Suppressor macrophage (primary cell): ENCODE measurements around the gene TP53I11.

Experiments used
- DNase-seq, 4 experiments: peaks; one replicate each; pipeline ENCODE4 v3.0.0-alpha.2; 2020 to 2022

TP53I11 gene

DNA sequence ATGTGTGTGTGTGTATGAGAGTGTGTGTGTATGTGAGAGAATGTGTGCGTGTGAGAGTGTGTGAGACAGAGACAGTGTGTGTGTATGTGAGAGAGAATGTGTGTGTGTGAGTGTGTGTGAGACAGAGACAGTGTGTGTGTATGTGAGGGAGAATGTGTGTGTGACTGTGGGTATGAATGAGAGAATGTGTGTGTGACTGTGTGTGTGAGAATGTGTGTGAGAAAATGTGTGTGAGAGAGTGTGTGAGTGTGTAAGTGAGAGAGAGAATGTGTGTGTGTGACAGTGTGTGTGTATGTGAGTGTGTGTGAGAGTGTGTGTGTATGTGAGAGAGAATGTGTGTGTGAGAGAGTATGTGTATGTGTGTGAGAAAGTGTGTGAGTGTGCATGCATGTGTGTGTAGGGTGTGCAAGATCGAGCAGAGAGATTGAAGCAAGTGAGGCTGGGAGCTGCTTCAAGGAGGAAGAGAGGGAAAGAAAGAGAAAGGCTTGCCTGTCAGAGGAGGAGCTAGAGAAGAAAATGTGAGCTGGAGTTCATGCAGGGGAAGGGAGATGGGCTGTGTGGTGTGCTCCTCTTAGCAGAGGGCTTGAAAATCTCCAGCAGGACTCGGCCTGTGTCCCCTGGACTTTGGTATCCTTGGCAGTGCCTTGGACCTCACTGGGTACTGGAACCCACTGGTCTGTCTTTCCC lies 27.7 kb upstream of the TP53I11 start:
- no peak for DNase-seq

DNA sequence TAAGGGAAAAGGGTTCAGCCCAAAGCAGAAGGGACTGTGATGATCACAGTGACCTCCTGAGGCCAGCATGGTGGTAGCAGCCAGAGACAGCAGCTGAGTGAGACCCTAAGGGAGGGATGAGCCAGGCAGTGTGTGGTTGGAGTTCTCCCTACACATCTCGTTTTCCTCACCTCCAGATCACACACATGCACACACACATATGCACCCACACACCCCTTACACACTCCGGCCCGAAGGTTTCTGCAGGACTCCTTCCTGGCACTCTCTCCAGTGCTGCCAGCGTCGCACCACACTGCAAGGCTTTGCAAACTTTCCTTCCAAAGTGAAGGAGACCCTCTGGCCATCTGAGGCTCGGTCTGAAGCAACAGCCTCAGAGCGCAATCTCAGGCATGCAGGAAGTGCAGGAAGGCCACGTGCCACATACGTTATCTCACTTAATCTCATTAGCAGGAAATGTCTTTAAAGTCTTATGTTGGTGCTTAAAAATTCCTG lies 26.9 kb upstream of the TP53I11 start:
- peak in 3 of 4 experiments; percentile 28 to 51 (median 48) for DNase-seq

DNA sequence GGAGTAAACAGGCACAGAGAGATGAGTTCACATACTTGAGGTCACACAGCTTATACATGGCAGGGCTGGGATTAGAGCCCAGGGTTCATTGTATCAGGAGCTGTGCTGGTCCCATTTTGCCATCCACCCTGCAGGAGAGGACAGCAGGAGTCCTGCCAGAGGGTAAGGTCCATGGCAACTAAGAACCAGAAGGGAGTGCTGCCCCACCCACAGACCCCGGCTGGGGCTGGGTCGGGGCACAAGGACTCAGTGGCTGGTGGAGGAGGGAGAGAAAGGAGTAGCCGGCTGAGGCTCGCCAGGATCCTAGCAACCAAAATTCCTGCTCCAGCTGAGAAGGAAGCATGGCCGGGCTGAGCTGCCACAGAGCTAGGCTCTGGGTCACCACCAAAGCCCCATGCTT lies 25.9 kb upstream of the TP53I11 start:
- DNase-seq: no peak

DNA sequence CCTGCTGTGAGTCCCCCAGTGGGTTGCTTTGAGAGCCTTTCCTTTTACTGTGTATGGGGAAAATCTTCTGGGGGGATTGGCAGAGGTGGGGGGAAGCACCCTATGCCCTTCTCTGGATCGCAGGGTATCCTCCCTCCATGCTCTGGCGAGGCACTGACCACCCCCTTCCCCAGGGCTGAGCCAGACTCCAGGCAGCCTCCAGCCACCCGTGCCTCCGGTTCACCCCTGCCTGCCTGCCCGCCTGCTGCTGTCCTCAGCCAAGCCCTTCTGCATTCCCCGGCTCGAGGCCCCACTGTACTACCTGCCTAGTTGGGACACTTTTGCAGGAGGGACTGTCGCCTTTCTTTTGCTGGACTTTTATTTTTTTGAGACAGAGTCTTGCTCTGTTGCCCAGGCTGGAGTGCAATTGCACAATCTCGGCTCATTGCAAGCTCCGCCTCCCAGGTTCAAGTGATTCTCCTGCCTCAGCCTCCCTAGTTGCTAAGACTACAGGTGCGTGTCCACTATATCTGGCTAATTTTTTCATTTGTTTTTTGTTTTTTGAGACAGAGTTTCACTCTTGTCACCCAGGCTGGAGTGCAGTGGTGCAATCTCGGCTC lies 23.8 kb upstream of the TP53I11 start:
- DNase-seq: no peak

DNA sequence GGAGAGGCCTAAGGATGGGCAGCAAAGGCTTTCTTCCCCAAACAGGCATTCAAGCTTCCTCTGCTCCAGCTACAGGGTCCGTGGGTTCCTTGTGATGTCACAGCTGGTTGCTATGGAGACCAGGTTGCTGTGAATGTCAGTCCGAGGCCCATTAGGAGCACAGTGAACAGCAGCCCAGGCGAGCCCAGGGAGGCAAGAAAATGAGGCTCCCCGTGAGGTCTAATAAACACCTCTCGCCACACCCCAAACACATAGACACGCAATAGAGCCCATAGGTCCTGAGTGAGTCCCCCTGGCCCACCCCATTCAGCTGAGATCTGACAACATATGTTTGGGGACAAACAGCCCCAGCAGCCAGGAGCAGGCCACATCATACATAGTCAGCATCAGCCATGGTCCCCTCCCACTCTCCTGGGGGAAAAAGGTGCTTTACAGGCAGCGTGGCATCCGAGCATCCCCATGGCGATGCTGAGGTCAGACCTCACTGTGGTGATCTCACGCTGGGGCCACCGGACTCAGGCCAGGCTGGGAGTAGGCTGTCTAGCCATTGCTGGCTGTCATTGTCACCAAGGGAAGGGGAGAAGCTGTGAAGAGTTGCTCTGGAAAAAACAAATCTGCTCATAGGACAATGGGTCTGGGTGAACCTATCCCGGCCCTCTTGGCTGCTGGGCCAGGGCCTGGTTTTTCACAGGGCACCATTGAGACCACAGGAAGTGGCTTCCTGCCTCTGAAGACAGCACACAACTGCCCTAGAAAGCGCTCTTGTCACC lies 23.1 kb upstream of the TP53I11 start:
- DNase-seq: no peak

DNA sequence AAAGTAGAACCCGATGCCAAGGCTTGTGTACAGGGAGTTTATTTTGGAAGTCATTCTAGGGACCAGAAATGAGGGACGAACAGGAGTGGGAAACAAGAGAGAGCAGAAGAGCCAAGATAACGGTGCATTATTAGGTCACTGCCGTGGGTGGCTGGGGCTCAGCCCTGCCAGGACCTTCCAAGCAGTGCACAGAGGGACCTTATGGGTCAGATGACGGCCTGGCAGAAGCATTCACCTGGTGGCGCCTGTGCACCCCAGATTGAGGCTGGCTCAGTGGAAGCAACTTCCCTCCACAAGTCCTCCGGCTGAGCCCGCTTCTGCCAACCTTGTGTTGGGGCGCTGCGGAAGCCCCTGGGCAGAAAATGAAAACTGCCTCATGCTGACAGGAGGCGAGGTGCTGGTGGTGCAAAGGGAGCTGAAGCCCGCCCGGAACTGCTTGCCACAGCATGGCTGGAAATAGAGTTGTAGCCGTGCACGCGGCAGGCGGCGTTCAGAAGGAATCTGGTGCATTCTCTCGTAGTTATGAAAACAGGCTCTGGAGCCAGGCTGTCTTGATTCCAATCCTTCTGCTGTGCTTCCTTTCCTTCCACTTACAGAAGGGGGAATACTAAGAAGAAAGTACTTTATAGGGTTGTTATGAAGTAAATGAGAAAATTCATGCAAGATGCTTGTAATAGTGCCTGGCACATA lies 22.2 kb upstream of the TP53I11 start:
- DNase-seq: no peak

DNA sequence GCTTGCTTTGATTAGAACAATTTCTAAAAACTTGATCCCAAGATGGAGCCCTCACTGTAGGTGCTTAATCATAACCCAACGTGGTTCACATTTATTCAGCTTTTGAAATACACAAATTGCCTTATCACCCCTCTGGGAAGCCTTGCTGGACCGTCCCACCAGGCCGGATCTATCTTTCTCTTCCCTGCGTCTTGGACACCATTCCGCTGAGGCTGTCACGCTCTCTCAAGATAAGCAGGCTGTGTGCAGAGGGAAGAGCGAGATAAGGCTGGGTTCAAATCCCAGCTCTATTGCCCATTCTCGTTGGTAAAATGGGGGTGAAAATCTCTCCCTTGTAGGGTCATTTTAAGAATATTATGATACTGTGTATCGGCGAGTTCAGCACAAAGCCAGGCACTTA lies 20.5 kb upstream of the TP53I11 start:
- no peak for DNase-seq

DNA sequence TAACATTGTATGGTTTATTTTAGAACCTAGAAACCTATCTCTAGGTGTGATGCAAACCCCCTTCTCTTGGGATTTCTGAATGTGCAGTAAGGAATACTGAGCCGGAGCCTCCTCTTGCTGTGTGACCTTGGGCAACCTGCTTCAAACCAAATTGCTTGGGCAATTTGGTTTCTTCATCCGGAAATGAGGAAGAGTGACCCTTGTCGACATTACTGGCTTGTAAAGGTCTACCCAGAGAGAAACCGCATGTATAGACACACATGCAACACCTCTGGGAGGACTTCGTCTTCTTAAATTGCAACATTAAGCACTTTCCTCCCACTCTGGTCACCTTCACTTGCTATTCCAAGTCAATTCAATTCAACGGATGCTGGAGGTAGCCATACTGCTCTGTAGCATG lies 19.6 kb upstream of the TP53I11 start:
- DNase-seq: peak; percentile 35 to 65 (median 58)

DNA sequence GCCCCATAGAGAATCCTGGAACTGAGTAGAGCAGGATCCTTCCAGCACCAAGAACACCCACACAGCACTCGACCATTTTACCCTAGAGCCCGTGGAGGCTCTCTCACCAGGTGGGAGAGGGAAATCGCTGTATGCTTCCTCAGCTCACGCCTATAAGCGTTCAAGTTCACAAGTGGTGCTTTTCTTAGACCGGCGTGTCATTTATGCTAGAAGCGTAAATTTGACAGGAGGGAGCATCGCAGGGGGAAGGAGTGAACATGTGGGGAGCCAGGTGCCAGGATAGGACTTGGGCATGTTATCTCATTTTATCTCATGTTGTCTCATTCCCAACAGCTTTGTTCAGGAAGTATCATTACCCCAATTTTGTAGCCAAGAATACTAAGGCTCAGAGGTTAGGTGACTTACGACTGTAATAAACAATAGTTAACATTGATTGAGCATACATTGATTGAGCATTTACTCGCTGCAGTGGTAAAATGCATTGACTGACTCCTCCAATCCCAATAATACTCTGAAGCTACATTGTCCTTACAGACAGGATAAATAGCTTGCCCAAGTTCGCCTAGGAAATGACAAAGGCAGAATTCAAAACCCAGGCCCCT lies 19.1 kb upstream of the TP53I11 start:
- no peak for DNase-seq

DNA sequence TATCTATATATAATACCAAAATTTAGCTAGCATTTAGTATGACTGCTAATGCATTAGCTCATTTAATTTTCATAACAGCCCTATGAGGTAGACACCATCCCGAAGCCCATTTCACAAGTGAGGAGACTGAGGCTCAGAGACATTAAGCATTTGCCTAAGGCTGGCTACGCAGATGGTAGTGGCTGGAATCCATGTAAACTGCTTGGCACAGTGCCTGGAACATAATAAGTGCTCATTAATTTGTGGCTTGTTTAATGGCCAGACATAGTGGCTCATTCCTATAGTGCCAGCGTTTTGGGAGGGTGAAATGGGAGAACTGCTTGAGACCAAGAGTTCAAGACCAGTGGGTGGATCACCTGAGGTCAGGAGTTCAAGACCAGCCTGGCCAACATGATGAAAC lies 17.8 kb upstream of the TP53I11 start:
- no peak for DNase-seq

DNA sequence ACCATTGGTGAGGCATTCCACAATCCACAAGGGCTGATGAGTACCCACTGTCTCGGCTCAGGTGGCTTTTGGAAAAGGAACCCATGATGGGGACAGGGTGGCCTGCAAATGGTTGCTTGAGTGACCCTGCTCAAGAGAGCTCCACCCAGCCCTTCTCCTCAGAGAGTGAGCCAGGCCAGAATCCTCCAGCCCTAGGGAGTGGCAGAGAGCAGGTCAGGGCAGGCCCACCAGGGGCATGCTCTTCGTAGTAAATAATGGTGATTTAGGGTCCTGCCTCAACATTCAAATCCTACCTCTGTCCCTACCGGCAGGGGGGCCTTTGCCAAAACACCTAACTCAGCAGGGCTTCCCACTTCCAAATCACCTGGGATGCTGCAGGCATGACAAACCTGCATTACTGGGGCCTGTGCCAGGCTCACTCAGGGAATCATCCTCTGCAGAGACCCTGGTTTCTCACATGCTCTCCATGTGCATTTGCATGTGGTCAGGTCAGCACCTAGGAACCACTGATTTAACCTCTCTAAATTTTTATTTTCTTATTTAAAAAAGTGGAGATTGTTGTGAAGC lies 17.3 kb upstream of the TP53I11 start:
- no peak for DNase-seq

DNA sequence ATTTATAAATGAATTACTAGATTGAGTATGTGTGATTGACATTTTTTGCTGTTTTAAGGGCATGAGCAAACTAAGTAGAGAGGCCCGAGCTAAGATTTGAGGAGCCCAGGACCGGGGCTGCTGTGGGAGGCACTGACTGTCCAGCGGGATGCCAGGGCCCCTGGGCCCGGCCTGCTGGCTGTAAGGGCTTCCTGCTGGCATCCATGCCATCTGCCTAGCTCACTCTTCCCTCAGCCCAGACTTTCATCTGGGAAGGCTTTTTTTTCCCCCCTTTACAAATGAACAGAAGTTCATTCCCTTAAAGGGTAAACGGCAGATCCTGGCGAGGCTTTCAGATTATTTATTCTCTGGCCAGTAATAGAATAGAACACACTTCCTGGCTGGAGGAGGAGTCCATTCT lies 16.0 kb upstream of the TP53I11 start:
- DNase-seq: no peak

DNA sequence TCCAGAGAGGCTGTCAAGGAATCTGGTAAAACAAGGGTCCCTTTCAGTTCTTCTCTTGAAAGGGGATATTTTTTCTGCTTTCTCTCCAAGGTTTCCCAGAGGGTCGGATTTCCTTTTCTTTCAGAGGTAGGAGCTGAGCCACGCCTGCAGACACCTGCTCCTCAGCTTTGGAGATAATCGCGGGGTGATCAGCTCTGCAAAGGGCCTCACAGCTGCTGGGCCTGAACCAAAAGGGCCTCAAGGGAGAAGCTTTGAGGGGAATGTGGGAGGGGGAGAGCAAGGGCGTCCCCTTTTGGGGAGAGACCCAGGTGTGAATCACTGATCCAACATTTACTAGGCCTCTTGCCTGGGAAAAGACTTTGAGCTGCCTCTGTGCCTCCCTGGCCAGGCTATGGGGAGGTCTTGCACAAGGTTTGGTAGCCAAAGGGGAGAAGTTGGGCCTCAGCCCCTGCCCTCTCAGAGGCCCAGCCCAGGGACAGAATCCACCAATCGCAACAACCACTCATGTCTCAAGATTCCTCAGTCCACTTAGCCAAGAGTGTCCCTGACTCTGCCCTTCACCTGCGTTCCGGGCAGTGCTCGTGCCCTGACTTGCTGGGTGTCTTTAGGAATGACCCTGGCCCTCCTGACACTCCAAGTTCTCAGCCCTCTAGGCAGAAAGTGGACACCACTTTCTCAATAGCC lies 14.0 kb upstream of the TP53I11 start:
- no peak for DNase-seq

DNA sequence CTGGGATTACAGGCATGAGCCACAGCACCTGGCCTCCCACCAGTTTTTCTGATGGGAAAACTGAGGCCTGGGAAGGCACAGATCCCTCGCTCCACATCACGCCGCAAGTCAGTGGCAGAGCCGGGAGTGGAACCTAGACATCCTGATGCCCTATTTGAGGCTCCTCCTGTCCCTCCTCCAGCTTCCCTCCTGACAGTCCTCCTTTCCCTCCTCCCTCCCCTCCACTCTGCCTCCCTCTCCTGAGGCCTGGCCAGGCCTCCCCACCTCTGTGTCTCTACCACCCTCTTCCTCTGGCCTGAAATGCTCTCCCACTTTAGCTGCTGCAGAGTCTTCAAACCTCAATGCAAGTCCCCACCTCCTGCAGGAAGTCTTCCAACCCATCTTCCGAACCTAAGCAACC lies 13.3 kb upstream of the TP53I11 start:
- DNase-seq: no peak

DNA sequence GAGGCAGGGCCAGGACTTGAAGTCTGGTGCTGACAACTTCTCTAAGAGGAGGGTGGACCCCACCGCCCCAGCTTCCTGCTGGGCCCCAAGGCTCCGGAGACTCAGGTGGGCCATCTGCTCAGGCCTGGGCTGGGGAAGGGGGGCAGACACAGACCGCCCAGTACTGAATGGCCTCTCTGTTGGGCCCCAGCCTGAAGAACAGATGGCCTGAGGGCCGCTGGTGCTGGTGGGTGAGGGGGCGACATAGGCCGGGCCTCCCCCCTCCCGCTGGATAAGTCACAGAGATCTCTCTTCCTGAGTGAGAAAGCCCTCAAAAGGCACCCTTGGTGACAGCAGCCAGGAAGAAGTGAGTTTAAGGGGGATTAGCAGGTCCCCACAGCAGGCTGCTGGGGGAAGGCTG lies 12.5 kb upstream of the TP53I11 start:
- no peak for DNase-seq

DNA sequence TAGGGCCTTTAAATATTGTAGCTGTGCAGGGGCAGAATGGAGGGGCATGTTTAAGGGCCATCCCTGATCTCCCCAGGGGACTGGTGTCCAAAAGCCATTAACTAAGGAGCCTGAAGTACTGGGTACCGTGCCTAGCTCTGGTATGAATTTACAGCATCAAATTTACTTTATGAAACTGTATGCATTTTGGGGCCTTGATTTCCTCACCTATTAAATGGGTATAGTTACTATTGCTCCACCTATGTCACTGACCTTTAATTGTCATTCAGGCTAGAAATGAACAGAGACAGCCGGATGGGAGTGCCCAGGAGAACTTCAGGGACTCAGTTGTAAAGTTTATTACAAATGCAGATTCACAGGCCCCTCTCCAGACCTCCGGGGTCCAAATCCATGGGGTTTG lies 11.8 kb upstream of the TP53I11 start:
- no peak for DNase-seq

DNA sequence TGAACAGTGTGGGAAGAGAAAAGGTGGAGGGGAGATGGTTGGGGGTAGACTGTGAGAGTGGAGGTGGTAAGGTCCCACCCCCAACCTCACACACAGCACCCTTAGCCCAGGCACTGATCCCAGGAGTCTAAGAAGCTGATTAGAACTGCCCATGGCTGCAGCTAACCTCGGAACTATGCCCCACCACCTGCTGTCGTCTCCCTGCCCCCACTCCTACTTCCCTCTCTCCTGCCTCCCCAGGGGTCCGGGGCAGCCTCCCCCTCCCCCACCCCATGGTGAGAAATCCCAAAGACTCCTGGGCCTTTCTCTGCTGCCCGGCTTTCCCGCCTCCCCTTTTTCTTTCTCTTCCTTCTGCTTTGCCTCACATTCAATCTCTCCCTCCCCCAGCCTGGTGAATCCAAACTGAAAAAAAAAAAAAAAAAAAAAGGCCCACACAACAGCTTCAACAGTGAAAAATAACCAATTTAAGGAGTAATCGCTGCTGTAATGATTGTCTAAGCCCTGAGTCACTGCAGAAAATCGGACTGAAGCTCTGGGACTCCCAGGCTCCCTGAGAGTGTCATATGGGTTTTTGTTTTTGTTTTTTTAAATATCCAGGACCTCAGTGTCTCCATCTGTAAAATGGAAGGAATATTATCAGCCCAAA lies 9.6 kb upstream of the TP53I11 start:
- no peak for DNase-seq

DNA sequence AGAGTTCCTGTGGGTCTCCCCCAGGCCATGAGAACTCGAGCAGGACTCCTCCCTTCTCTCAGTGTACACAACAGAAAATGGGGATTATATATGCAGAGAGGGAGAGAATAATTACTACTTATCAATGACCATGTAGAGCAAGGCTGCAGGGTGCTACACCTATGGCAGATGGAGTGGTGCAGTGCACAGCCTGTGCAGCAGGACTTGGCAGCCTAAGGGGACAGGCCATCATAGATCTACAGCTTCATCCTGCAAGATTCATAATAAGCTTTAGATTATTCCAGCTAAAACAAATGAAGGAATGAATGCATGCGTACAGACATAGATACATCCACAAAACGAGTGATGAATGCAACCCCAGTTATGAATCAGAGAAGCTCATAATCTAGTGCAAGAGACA lies 8.4 kb upstream of the TP53I11 start:
- no peak for DNase-seq

DNA sequence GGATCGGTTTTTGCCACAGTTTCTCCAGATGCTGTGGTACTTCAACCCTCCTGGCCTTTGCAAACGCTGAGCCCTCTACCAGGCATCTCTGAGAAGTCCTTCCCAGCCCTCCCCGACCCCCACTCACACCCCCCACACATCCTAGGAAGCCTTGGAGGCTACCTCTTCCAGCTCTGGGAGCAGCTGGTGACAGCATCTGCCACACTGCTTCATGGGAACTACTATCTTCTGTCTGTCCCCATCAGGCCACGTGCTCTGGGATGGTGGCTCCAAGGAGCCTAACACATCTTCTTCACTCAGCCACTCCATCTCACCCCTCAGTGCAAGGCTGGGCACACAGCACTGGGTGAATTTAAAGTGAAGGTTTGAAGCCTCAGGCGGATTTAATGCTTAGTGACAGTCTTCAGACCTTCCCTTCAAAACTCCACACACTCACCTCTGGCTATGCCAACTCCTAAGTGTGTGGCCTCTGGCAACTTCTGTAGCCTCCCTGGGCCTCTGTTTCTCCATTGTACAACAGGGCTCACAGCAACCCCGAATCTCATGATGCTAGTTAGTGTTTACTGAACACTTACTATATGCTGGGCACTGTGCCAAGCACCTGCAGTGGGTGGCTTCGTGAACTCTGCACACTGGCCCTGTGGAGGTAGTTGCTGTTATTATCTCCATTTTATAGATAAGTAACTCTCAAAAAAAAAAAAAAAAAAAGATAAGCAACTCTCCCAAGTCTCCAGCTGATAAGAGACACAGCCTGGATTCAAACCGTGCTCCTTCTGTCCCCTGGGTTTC lies 7.3 kb upstream of the TP53I11 start:
- DNase-seq: no peak

DNA sequence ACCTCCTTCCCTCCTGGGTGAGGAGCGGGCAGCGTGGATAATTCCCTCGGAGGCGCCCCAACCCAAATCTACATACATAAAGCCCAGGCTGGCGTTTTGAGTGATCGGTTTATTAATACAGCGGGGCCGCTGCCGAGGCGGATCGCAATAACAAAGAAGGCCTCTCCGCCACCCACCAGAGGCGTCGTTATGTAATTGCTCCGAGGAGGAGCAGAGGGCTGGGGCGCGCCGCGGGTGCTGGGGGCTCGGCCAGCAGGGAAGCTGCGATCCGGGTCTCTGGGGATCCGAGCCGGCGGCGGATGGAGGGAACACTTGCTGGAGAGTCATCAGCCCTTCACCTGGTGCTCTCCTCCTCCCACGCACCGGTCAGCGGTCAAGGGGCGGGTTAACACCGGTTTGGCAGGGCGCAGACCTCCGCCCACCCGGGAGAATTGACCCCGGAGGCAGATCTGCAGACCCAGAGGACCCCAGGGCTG lies 6.4 kb upstream of the TP53I11 start:
- DNase-seq: no peak
